Esophagus squamous epithelium (tissue), 5 donors: ENCODE measurements around the gene ANTKMT. TPM values are rescaled to one million over a fixed set of nuclear protein-coding genes. Genes with fewer than 3 reads are reported as not detected.

Experiments
- DNase-seq: peaks from one replicate; lab custom pipeline; 2025; lab: John Stamatoyannopoulos, UW
- H3K27ac ChIP-seq, 4 donors: fragments of 200-600 bp; sonication (generic); one replicate each; pipeline ENCODE4 v1.5.1; 2016 to 2019; ENCODE audit warnings: mild to moderate bottlenecking in 1 of 4
- H3K27me3 ChIP-seq, 4 donors: fragments of 200-600 bp; sonication (generic); 1 replicate in 3 of 4; 2 replicates in 1 of 4; pipeline versions ENCODE4 v1.5.1 to v1.6.0; 2017 to 2021; ENCODE audit warnings: antibody characterized with exemption in 1 of 4
- H3K36me3 ChIP-seq, 3 donors: fragments of 200-600 bp; sonication (generic); one replicate each; pipeline ENCODE4 v1.5.1; 2016 to 2019
- H3K4me1 ChIP-seq, 3 donors: fragments of 200-600 bp; sonication (generic); one replicate each; pipeline ENCODE4 v1.5.1; 2017 to 2019
- H3K4me3 ChIP-seq, 4 donors: fragments of 200-600 bp; sonication (generic); 1 replicate in 3 of 4; 2 replicates in 1 of 4; pipeline ENCODE4 v1.5.1; 2016 to 2019; ENCODE audit warnings: mild to moderate bottlenecking in 2 of 4, moderate library complexity in 1 of 4
- H3K9me3 ChIP-seq, 3 donors: fragments of 200-600 bp; sonication (generic); one replicate each; pipeline ENCODE4 v1.5.1; 2016 to 2019
- POLR2A ChIP-seq, 4 donors: fragments of 450-650 bp; IDR thresholded peaks; one replicate each; pipeline ENCODE4 v1.6.1; 2017; ENCODE audit warnings: antibody characterized with exemption in 4 of 4, mild to moderate bottlenecking in 4 of 4, moderate library complexity in 3 of 4
- WGBS, 2 donors: methylation state at CpG; one replicate each; pipeline ENCODE4 v1.1.5; 2018; 5-methylcytosine and 5-hydroxymethylcytosine counted together
- intact Hi-C: fragments of 100-400 bp; cut with DNase I; formaldehyde crosslinking; loops from one replicate; pipeline ENCODE4 v1.15.0; 2022
- total RNA-seq, 4 donors: library from RNA; depleted of rRNA; stranded (reverse); fragments of >200 nt; gene quantifications; one replicate each; pipeline ENCODE4 v1.1.0, GENCODE V29; 2016
- TF ChIP-seq, protein P1 (sequence below), 6 experiments: fragments of 450-650 bp in 4 of 6; fragments of 200-600 bp in 2 of 6; sonication (generic) in 2 of 6; IDR thresholded peaks; one replicate each; pipeline ENCODE4 v1.5.1; 2016 to 2019; ENCODE audit warnings: antibody characterized with exemption in 6 of 6, mild to moderate bottlenecking in 4 of 6, moderate library complexity in 4 of 6
- donor health status: DM: yes; HTN: yes; CAD: no.

Gene ANTKMT
- total RNA-seq, 4 donors from 2014 or later: 11.6 to 29.1 (median 24.2) TPM

GRCh38 chr16:708959-709358, 12.0 kb upstream of the ANTKMT start:
- 100% methylated on average over 1 of the region's 4 CpGs; no CpG with 5 or more reads in 1 of the 2 donors for WGBS, 2 donors
- Histone ChIP-seq H3K27me3 (peaks cover 19 to 85% (median 42%) of the 10 kb centered on the region in 4 donors), H3K4me1 (peaks cover 16 to 75% (median 16%) of the 10 kb centered on the region in 3 donors), H3K4me3 (no peak overlapping the region), H3K9me3 (no peaks in the 10 kb centered on the region), H3K36me3 (no peaks in the 10 kb centered on the region), H3K27ac (no peak overlapping the region)
- intact Hi-C loops: no loop called here
- TF ChIP-seq POLR2A (IDR thresholded peaks at IDR 0.05): no peak
- TF ChIP-seq, protein P1, sequence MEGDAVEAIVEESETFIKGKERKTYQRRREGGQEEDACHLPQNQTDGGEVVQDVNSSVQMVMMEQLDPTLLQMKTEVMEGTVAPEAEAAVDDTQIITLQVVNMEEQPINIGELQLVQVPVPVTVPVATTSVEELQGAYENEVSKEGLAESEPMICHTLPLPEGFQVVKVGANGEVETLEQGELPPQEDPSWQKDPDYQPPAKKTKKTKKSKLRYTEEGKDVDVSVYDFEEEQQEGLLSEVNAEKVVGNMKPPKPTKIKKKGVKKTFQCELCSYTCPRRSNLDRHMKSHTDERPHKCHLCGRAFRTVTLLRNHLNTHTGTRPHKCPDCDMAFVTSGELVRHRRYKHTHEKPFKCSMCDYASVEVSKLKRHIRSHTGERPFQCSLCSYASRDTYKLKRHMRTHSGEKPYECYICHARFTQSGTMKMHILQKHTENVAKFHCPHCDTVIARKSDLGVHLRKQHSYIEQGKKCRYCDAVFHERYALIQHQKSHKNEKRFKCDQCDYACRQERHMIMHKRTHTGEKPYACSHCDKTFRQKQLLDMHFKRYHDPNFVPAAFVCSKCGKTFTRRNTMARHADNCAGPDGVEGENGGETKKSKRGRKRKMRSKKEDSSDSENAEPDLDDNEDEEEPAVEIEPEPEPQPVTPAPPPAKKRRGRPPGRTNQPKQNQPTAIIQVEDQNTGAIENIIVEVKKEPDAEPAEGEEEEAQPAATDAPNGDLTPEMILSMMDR (IDR thresholded peaks at IDR 0.05): no peak
- DNase-seq: no peak

DNA sequence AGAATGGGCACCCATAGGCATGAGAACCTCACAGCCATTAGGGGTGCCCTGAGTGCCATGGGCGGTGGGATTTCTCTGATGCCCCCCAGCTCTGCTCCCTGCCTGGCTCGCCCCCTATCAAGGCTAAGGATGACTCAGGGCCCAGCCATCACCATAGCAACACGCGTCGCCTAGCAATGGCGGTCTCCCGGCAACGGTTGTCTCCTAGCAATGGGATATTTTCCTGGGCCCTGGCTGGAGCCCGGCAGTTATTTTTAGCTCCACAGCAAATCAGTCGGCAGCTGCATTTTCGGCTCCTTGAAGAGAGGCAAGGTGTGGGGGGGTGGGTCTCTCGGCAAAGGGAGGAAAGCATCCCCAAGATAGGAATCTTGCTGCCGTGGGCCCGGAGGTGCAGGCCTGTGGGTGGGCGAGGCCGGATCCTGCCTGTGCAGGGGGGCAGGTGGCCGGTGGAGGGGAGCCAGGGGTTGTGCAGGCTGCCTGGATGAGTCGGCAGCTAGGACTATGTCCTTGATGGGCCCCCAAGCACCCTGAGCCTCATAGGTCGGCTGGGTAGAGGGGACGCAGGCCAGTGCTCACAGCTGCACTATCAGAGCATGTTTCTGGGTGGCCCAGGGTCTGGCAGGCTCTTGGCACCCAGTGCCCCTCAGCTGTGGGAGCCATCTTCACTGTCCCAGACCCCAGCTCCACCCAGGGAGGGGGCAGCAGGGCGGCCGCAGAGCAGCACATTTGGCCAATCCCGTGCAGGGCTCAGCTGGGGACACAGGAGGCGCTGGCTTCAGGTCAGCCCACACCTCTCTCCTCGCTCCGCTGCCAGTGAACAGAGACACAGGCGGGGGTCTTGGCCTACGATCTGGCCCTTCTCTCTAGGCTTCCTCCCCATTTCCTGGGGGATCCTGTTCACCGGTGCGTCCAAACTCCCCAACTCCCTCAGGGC, 11.1 kb upstream of the ANTKMT start:
- WGBS, 2 donors: 20 to 42% methylated on average over 7 to 15 of the region's 30 CpGs
- intact Hi-C loops: loop anchor here (5.0 kb wide), 1 partner anchor 77 kb away; the partner anchor contains the start of genes CHTF18 and RPUSD1

GRCh38 chr16:710500-711075, 10.4 kb upstream of the ANTKMT start:
- intact Hi-C loops: loop anchor here (5.0 kb wide), 1 partner anchor 77 kb away; the partner anchor contains the start of genes CHTF18 and RPUSD1
- Histone ChIP-seq H3K4me3 (no peak overlapping the region), H3K27me3 (peaks cover 6 to 82% (median 34%) of the 10 kb centered on the region in 4 donors), H3K4me1 (peaks cover 21 to 77% (median 23%) of the 10 kb centered on the region in 3 donors), H3K27ac (no peak overlapping the region), H3K36me3 (no peaks in the 10 kb centered on the region), H3K9me3 (no peaks in the 10 kb centered on the region)
- WGBS, 2 donors: 10 to 35% methylated on average over 2 to 6 of the region's 21 CpGs
- TF ChIP-seq, protein P1 (IDR thresholded peaks at IDR 0.05): no peak
- no peak for TF ChIP-seq POLR2A (IDR thresholded peaks at IDR 0.05)
- no peak for DNase-seq

More for the DNA sequence above, 11.1 kb upstream of the ANTKMT start:
- H3K36me3 ChIP-seq: no peaks in the 10 kb centered on the region
- TF ChIP-seq POLR2A (IDR thresholded peaks at IDR 0.05): no peak
- TF ChIP-seq, protein P1 (IDR thresholded peaks at IDR 0.05): no peak
- DNase-seq: no peak
- peaks cover 11 to 84% (median 37%) of the 10 kb centered on the region in 4 donors for H3K27me3 ChIP-seq
- H3K9me3 ChIP-seq: no peaks in the 10 kb centered on the region
- H3K4me3 ChIP-seq: no peak overlapping the region
- peaks cover 22 to 79% (median 23%) of the 10 kb centered on the region in 3 donors for H3K4me1 ChIP-seq
- H3K27ac ChIP-seq: no peak overlapping the region

- no peak overlapping the region for H3K4me3 ChIP-seq
- no peak overlapping the region for H3K27ac ChIP-seq
- no peaks in the 10 kb centered on the region for H3K36me3 ChIP-seq
- intact Hi-C loops: loop anchor here (5.0 kb wide), 1 partner anchor 76 kb away; the partner anchor contains the start of genes CHTF18 and RPUSD1
- H3K4me1 ChIP-seq: peaks cover 21 to 78% (median 25%) of the 10 kb centered on the region in 3 donors
- no peak for DNase-seq
- WGBS, 2 donors: 56 to 71% methylated on average over 2 to 3 of the region's 12 CpGs
- H3K27me3 ChIP-seq: peaks cover 8 to 82% (median 33%) of the 10 kb centered on the region in 4 donors
- H3K9me3 ChIP-seq: no peaks in the 10 kb centered on the region
- no peak for TF ChIP-seq POLR2A (IDR thresholded peaks at IDR 0.05)
- TF ChIP-seq, protein P1 (IDR thresholded peaks at IDR 0.05): no peak
Observed at GRCh38 chr16:711084-711483, 9.9 kb upstream of the ANTKMT start.
